GM12892 (cell line): Measurements from ENCODE around the gene AP1G2.
A peak's percentile ranks its signal among the peaks of the same experiment; 100 is the strongest.

Experiments
- DNase-seq: peaks from one replicate; pipeline ENCODE4 v3.0.0; 2011; ENCODE audit not compliant: insufficient read length
- FAIRE-seq: peaks from 2 replicates; lab custom pipeline; 2011; peaks lifted over from hg19 to GRCh38; lab: Jason Lieb, UNC
- POLR2A ChIP-seq: IDR thresholded peaks from 2 replicates; pipeline ENCODE4 v1.6.1; 2011; ENCODE audit warnings: low read depth, low read length, control low read depth
- POLR2AphosphoS5 ChIP-seq: IDR thresholded peaks from 2 replicates; pipeline ENCODE4 v1.6.1; 2011; ENCODE audit warnings: low read depth, low read length, control low read depth
- TAF1 ChIP-seq: IDR thresholded peaks from 2 replicates; pipeline ENCODE4 v1.6.1; 2011; ENCODE audit warnings: low read depth, mild to moderate bottlenecking, control low read depth, low read length, borderline replicate concordance

AP1G2 gene

GRCh38 chr14:23577710-23578392 lies 10.3 kb upstream of the AP1G2 start:
- TF ChIP-seq POLR2A (0 out of 2 replicates have a peak, but pooled peaks have one; percentile 10), TAF1 (no peak)
- no peak for FAIRE-seq
- no peak for DNase-seq

- FAIRE-seq (peak; percentile 72), DNase-seq (peak; percentile 49)
- no peak for TF ChIP-seq POLR2AphosphoS5
- TF ChIP-seq POLR2A: no peak
- no peak for TF ChIP-seq TAF1
These were observed 9.6 kb upstream of the AP1G2 start for GRCh38 chr14:23577004-23577681.

GRCh38 chr14:23573384-23574015 lies 5.9 kb upstream of the AP1G2 start:
- DNase-seq: no peak
- FAIRE-seq: no peak
- TF ChIP-seq POLR2AphosphoS5: no peak
- no peak for TF ChIP-seq TAF1
- no peak for TF ChIP-seq POLR2A

GRCh38 chr14:23572836-23573235 lies 5.2 kb upstream of the AP1G2 start:
- no peak for FAIRE-seq
- no peak for TF ChIP-seq POLR2A
- TF ChIP-seq TAF1: no peak
- no peak for TF ChIP-seq POLR2AphosphoS5
- no peak for DNase-seq

GRCh38 chr14:23572524-23572828 lies 4.9 kb upstream of the AP1G2 start:
- FAIRE-seq: no peak
- no peak for TF ChIP-seq POLR2A
- TF ChIP-seq POLR2AphosphoS5: no peak
- TF ChIP-seq TAF1: no peak
- no peak for DNase-seq

- FAIRE-seq (no peak), DNase-seq (no peak)
- no peak for TF ChIP-seq POLR2AphosphoS5
- no peak for TF ChIP-seq TAF1
- no peak for TF ChIP-seq POLR2A
These were observed 4.3 kb upstream of the AP1G2 start for GRCh38 chr14:23571701-23572523.

GRCh38 chr14:23570806-23571483 lies 3.4 kb upstream of the AP1G2 start:
- no peak for TF ChIP-seq TAF1
- TF ChIP-seq POLR2AphosphoS5: no peak
- TF ChIP-seq POLR2A: no peak
- DNase-seq (no peak), FAIRE-seq (no peak)

GRCh38 chr14:23569443-23570151 lies 2.0 kb upstream of the AP1G2 start:
- DNase-seq (no peak), FAIRE-seq (no peak)
- TF ChIP-seq POLR2AphosphoS5 (no peak), POLR2A (no peak), TAF1 (no peak)

- TF ChIP-seq POLR2AphosphoS5 (no peak), POLR2A (no peak), TAF1 (no peak)
- FAIRE-seq: peak; percentile 85
- DNase-seq: no peak
These were observed 1.2 kb upstream of the AP1G2 start for GRCh38 chr14:23568600-23569331.
